K562 (cell line): Measurements from ENCODE around the gene TUBG2. TPM values are rescaled to one million over a fixed set of nuclear protein-coding genes. Genes with fewer than 3 reads are reported as not detected.

Experiments used
- CBFB ChIP-seq: sonication (generic); formaldehyde crosslinking; IDR thresholded peaks from 2 replicates; pipeline ENCODE4 v1.4.0; 2020; ENCODE audit warnings: mild to moderate bottlenecking, missing genetic modification reagents
- CCNT2 ChIP-seq: IDR thresholded peaks from 2 replicates; pipeline ENCODE4 v1.6.1; 2011; ENCODE audit warnings: borderline replicate concordance, low read depth, mild to moderate bottlenecking, moderate library complexity, mixed read lengths, low read length; ENCODE audit not compliant: insufficient read length; ENCODE audit errors: extremely low read depth
- GATAD2A ChIP-seq: fragments of 450-650 bp; IDR thresholded peaks from 2 replicates; pipeline ENCODE4 v1.6.1; 2017
- HNRNPUL1 ChIP-seq: fragments of 200-400 bp; formaldehyde crosslinking; IDR thresholded peaks from 2 replicates; pipeline ENCODE4 v1.6.1; 2017; ENCODE audit warnings: low read length
- IFI16 ChIP-seq: fragments of 250-450 bp; sonication (Bioruptor Pico); IDR thresholded peaks from 2 replicates; pipeline ENCODE4 v2.1.2; 2022; ENCODE audit warnings: mild to moderate bottlenecking, inconsistent platforms
- KDM5B ChIP-seq: fragments of 200-600 bp; sonication (generic); IDR thresholded peaks from 2 replicates; pipeline ENCODE4 v1.6.1; 2012; ENCODE audit warnings: low read depth, mild to moderate bottlenecking, moderate library complexity, low read length, control low read depth, inconsistent platforms; ENCODE audit not compliant: insufficient replicate concordance
- KLF6 ChIP-seq: fragments of 250-450 bp; sonication (Bioruptor Pico); IDR thresholded peaks from 2 replicates; pipeline ENCODE4 v1.4.0; 2020; ENCODE audit warnings: mild to moderate bottlenecking, moderate library complexity, borderline replicate concordance
- MCM3 ChIP-seq: fragments of 450-650 bp; IDR thresholded peaks from 2 replicates; pipeline ENCODE4 v1.6.1; 2016
- NFATC3 ChIP-seq: fragments of 450-650 bp; IDR thresholded peaks from 2 replicates; pipeline ENCODE4 v1.6.1; 2017; ENCODE audit warnings: mild to moderate bottlenecking
- NFE2 ChIP-seq: IDR thresholded peaks from 2 replicates; pipeline ENCODE4 v1.6.1; 2014; ENCODE audit warnings: antibody characterized with exemption, low read depth
- NR4A1 ChIP-seq, 2 experiments: fragments of 250-450 bp in 1 of 2; fragments of 450-650 bp in 1 of 2; sonication (Bioruptor Pico) in 1 of 2; IDR thresholded peaks; 2 replicates each; pipeline versions ENCODE4 v1.4.0 to v1.6.1; 2016 to 2020; ENCODE audit warnings: mild to moderate bottlenecking in 2 of 2, missing compliant biosample characterization in 1 of 2, missing genetic modification characterization in 1 of 2, moderate library complexity in 1 of 2
- POLR2B ChIP-seq: fragments of 450-650 bp; IDR thresholded peaks from 2 replicates; pipeline ENCODE4 v1.6.1; 2018; ENCODE audit warnings: low read depth; ENCODE audit not compliant: partially characterized antibody
- TAF1 ChIP-seq: IDR thresholded peaks from 2 replicates; pipeline ENCODE4 v1.6.1; 2011; ENCODE audit warnings: mild to moderate bottlenecking, low read length, moderate library complexity; ENCODE audit not compliant: insufficient read depth, control insufficient read depth, severe bottlenecking; ENCODE audit errors: extremely low read depth
- ZNF263 ChIP-seq: sonication (generic); formaldehyde crosslinking; IDR thresholded peaks from 2 replicates; pipeline ENCODE4 v1.8.0; 2022; ENCODE audit warnings: mild to moderate bottlenecking, missing genetic modification reagents, borderline replicate concordance
- polyA plus RNA-seq, 8 experiments: library from polyadenylated mRNA; depleted of rRNA in 4 of 8; stranded (reverse) in 5 of 8; unstranded in 3 of 8; fragments of >200 nt; fragmentation: Nextera tagmentation in 2 of 8; fragmentation: Illumina TruSeq in 1 of 8; extraction: Ambion mirVana in 2 of 8; extraction: Trizol in 1 of 8; gene quantifications; 2 replicates each; pipeline versions ENCODE4 v1.2.1 to v1.2.3, GENCODE V29; 2011 to 2014; ENCODE audit warnings: inconsistent platforms in 1 of 8, missing spikeins in 1 of 8
- total RNA-seq, 7 experiments: library from RNA; depleted of rRNA in 6 of 7; stranded (reverse); fragments of >200 nt in 6 of 7; fragmentation: Illumina TruSeq in 2 of 7; extraction: Trizol in 2 of 7; gene quantifications; 2 replicates each; pipeline versions ENCODE4 v1.2.1 to v1.2.3, GENCODE V29; 2011 to 2021; ENCODE audit warnings: low replicate concordance in 1 of 7
- TF ChIP-seq, protein P1 (sequence below), 2 experiments: IDR thresholded peaks; 2 replicates each; pipeline ENCODE4 v1.6.1; 2011; ENCODE audit warnings: borderline replicate concordance in 1 of 2, control low read depth in 1 of 2, low read depth in 1 of 2, low read length in 1 of 2, mild to moderate bottlenecking in 1 of 2, mixed read lengths in 1 of 2, moderate library complexity in 1 of 2; ENCODE audit not compliant: insufficient read depth in 1 of 2, insufficient read length in 1 of 2, poor library complexity in 1 of 2, severe bottlenecking in 1 of 2; ENCODE audit errors: extremely low read depth in 1 of 2
- TF ChIP-seq, protein P2 (sequence below): IDR thresholded peaks from 2 replicates; pipeline ENCODE4 v1.6.1; 2012; ENCODE audit warnings: low read depth, low read length, improper control_type of control experiment, borderline replicate concordance
- TF ChIP-seq, protein P3 (sequence below): sonication (generic); formaldehyde crosslinking; IDR thresholded peaks from 2 replicates; pipeline ENCODE4 v1.8.0; 2022; ENCODE audit warnings: mild to moderate bottlenecking, missing genetic modification reagents
- TF ChIP-seq, protein P4 (sequence below): fragments of 450-650 bp; IDR thresholded peaks from one replicate; pipeline ENCODE4 v1.6.1; 2018; ENCODE audit warnings: mild to moderate bottlenecking, moderate library complexity; ENCODE audit not compliant: partially characterized antibody

Gene TUBG2
- total and polyA plus RNA-seq, 9 of the 15 experiments (the other 6 are each of a cell fraction or from before 2014, with no cell fraction given) = 0.09 to 0.80 (median 0.24) TPM; not detected in 2

DNA sequence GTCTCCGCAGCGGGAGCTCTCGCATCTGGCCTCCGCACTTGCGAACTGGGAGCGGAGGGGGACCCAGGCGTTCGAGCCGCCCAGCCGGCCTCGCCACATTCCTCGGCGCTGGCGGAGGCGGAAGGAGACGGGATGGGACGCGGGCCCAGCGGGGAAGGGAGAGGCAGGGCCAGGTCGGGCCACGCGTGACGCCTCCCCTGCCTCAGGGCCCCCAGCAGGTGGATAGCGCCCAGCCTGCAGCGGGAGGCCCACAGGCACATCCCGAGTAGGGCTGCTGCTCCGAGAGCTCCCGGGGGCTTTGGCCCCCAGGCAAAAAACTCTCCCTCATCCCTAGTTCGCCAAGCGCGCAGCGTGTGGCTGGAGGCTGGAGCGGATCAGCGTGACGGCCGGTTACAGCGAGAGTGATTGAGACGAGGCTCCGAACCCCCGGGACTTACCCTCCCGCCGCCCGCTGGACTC, 16.9 kb downstream of the TUBG2 start (continued):
- TF ChIP-seq, protein P1, sequence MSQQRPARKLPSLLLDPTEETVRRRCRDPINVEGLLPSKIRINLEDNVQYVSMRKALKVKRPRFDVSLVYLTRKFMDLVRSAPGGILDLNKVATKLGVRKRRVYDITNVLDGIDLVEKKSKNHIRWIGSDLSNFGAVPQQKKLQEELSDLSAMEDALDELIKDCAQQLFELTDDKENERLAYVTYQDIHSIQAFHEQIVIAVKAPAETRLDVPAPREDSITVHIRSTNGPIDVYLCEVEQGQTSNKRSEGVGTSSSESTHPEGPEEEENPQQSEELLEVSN (IDR thresholded peaks at IDR 0.05; ENCODE audit: borderline replicate concordance in 1 of 2, extremely low read depth in 1 of 2, insufficient read depth in 1 of 2, insufficient read length in 1 of 2, low read depth in 1 of 2, low read length in 1 of 2, poor library complexity in 1 of 2, severe bottlenecking in 1 of 2) = peak in 1 of 2 experiments; percentile 35
- TF ChIP-seq KLF6 (CRISPR knock-in tag) = no peak
- TF ChIP-seq HNRNPUL1 = no peak
- TF ChIP-seq, protein P2, sequence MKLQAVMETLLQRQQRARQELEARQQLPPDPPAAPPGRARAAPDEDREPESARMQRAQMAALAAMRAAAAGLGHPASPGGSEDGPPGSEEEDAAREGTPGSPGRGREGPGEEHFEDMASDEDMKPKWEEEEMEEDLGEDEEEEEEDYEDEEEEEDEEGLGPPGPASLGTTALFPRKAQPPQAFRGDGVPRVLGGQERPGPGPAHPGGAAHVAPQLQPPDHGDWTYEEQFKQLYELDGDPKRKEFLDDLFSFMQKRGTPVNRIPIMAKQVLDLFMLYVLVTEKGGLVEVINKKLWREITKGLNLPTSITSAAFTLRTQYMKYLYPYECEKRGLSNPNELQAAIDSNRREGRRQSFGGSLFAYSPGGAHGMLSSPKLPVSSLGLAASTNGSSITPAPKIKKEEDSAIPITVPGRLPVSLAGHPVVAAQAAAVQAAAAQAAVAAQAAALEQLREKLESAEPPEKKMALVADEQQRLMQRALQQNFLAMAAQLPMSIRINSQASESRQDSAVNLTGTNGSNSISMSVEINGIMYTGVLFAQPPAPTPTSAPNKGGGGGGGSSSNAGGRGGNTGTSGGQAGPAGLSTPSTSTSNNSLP = no peak
- no peak for TF ChIP-seq TAF1
- TF ChIP-seq NR4A1 (CRISPR knock-in tag; IDR thresholded peaks at IDR 0.05) = no peak
- TF ChIP-seq NR4A1 (tag; IDR thresholded peaks at IDR 0.05) = no peak
- TF ChIP-seq, protein P3, sequence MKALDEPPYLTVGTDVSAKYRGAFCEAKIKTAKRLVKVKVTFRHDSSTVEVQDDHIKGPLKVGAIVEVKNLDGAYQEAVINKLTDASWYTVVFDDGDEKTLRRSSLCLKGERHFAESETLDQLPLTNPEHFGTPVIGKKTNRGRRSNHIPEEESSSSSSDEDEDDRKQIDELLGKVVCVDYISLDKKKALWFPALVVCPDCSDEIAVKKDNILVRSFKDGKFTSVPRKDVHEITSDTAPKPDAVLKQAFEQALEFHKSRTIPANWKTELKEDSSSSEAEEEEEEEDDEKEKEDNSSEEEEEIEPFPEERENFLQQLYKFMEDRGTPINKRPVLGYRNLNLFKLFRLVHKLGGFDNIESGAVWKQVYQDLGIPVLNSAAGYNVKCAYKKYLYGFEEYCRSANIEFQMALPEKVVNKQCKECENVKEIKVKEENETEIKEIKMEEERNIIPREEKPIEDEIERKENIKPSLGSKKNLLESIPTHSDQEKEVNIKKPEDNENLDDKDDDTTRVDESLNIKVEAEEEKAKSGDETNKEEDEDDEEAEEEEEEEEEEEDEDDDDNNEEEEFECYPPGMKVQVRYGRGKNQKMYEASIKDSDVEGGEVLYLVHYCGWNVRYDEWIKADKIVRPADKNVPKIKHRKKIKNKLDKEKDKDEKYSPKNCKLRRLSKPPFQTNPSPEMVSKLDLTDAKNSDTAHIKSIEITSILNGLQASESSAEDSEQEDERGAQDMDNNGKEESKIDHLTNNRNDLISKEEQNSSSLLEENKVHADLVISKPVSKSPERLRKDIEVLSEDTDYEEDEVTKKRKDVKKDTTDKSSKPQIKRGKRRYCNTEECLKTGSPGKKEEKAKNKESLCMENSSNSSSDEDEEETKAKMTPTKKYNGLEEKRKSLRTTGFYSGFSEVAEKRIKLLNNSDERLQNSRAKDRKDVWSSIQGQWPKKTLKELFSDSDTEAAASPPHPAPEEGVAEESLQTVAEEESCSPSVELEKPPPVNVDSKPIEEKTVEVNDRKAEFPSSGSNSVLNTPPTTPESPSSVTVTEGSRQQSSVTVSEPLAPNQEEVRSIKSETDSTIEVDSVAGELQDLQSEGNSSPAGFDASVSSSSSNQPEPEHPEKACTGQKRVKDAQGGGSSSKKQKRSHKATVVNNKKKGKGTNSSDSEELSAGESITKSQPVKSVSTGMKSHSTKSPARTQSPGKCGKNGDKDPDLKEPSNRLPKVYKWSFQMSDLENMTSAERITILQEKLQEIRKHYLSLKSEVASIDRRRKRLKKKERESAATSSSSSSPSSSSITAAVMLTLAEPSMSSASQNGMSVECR = peak; percentile 82; the same call in 1 of the 2 replicates
- TF ChIP-seq CBFB = peak; percentile 16; the same call in 1 of the 2 replicates
- no peak for TF ChIP-seq MCM3
- no peak for TF ChIP-seq POLR2B
- peak; percentile 96 for TF ChIP-seq GATAD2A
- TF ChIP-seq CCNT2 = peak; percentile 38
- TF ChIP-seq NFE2 = no peak
- peak; percentile 92 for TF ChIP-seq ZNF263 (CRISPR knock-in tag)
- TF ChIP-seq NFATC3 = no peak
- TF ChIP-seq IFI16 (CRISPR knock-in tag) = no peak
- TF ChIP-seq, protein P4, sequence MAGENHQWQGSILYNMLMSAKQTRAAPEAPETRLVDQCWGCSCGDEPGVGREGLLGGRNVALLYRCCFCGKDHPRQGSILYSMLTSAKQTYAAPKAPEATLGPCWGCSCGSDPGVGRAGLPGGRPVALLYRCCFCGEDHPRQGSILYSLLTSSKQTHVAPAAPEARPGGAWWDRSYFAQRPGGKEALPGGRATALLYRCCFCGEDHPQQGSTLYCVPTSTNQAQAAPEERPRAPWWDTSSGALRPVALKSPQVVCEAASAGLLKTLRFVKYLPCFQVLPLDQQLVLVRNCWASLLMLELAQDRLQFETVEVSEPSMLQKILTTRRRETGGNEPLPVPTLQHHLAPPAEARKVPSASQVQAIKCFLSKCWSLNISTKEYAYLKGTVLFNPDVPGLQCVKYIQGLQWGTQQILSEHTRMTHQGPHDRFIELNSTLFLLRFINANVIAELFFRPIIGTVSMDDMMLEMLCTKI = no peak
- peak; percentile 43 for TF ChIP-seq KDM5B
